CD4-positive, CD25-positive, alpha-beta regulatory T cell (primary cell): ENCODE measurements around the gene AZIN2. TPM values are rescaled to one million over a fixed set of nuclear protein-coding genes. Genes with fewer than 3 reads are reported as not detected.
A peak's percentile ranks its signal among the peaks of the same experiment; 100 is the strongest.
"Not testable (repeated sequence)": the region's sequence is repeated elsewhere in the genome, so short reads cannot be mapped to it uniquely, and the experiment has no call there.

ENCODE experiments used
- ATAC-seq, 2 donors: fragments of 150-1000 bp; cut with Tn5 transposase; one replicate each; pipeline ENCODE4 v1.10.0; 2021; ENCODE audit warnings: low read depth in 2 of 2, moderate number of reproducible peaks in 2 of 2, moderate library complexity in 1 of 2
- DNase-seq, 3 donors: peaks; one replicate each; pipeline versions ENCODE4 v3.0.0 to v3.0.0-alpha.2; 2012 to 2022; ENCODE audit warnings: mixed read lengths in 1 of 3
- H3K27ac ChIP-seq: one replicate; pipeline ENCODE4 v1.7.0; 2013; ENCODE audit warnings: mild to moderate bottlenecking, low read length; ENCODE audit not compliant: insufficient read depth, poor library complexity, severe bottlenecking
- H3K27me3 ChIP-seq: one replicate; pipeline ENCODE4 v1.7.0; 2013; ENCODE audit warnings: low read length; ENCODE audit not compliant: control insufficient read depth, insufficient read depth
- H3K36me3 ChIP-seq: one replicate; pipeline ENCODE4 v1.7.0; 2013; ENCODE audit warnings: mild to moderate bottlenecking, low read length, moderate library complexity; ENCODE audit not compliant: control insufficient read depth, insufficient read depth
- H3K4me1 ChIP-seq: 2 replicates; pipeline ENCODE4 v1.7.0; 2013; ENCODE audit warnings: mild to moderate bottlenecking, low read length; ENCODE audit not compliant: insufficient read depth, control insufficient read depth, poor library complexity, severe bottlenecking
- H3K4me3 ChIP-seq: one replicate; pipeline ENCODE4 v1.7.0; 2013; ENCODE audit warnings: low read depth, mild to moderate bottlenecking, low read length, moderate library complexity
- H3K9me3 ChIP-seq, 2 experiments: 1 replicate in 1 of 2; 2 replicates in 1 of 2; pipeline ENCODE4 v1.7.0; 2013; ENCODE audit warnings: low read length in 2 of 2, mild to moderate bottlenecking in 1 of 2, moderate library complexity in 1 of 2; ENCODE audit not compliant: control insufficient read depth in 2 of 2
- H3K27ac Mint-ChIP-seq, 3 donors: one replicate each; pipeline ENCODE4 v1.8.0; 2020 to 2022; ENCODE audit warnings: mild to moderate bottlenecking in 3 of 3, mixed read lengths in 3 of 3, moderate library complexity in 2 of 3
- H3K27me3 Mint-ChIP-seq: one replicate; pipeline ENCODE4 v1.8.0; 2022; ENCODE audit warnings: mild to moderate bottlenecking, mixed read lengths
- H3K36me3 Mint-ChIP-seq: one replicate; pipeline ENCODE4 v1.8.0; 2020; ENCODE audit warnings: mixed read lengths
- H3K4me1 Mint-ChIP-seq, 4 donors: one replicate each; pipeline ENCODE4 v1.8.0; 2020 to 2022; ENCODE audit warnings: mixed read lengths in 4 of 4, mild to moderate bottlenecking in 1 of 4
- H3K4me3 Mint-ChIP-seq, 4 donors: one replicate each; pipeline ENCODE4 v1.8.0; 2020 to 2022; ENCODE audit warnings: mild to moderate bottlenecking in 4 of 4, mixed read lengths in 4 of 4, moderate library complexity in 3 of 4
- H3K9me3 Mint-ChIP-seq, 7 donors: one replicate each; pipeline ENCODE4 v1.8.0; 2020 to 2022; ENCODE audit warnings: mixed read lengths in 7 of 7, mild to moderate bottlenecking in 3 of 7, moderate library complexity in 2 of 7
- polyA plus RNA-seq, 4 donors: library from polyadenylated mRNA; unstranded; fragments of 300-500 nt; fragmentation: Illumina TruSeq; gene quantifications; one replicate each; pipeline ENCODE4 v1.2.3, GENCODE V29; 2021
- total RNA-seq: library from RNA; stranded (reverse); gene quantifications from one replicate; pipeline ENCODE4 v1.2.3, GENCODE V29; 2022

The AZIN2 gene
- total and polyA plus RNA-seq, 5 donors from 2014 or later = 0.69 to 1.9 (median 1.3) TPM; not detected in 1

DNA sequence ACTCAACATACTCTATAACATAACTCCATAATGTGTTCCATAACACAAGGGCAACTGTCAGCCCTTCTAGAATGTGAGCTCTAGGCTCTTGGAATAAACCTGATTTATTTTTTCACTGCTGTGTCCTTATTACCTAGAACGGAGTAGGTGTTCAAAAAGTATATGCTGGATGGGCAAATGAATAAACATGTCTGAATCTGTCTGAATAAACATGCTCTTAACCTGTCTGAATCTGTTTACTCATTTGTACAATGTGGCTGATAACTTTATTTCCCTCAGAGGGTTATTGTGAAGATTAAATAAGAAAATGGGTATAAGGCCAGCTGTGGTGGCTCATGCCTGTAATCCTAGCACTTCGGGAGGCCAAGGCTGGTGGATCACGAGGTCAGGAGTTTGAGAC lies 42.3 kb downstream of the AZIN2 start:
- peaks cover 0 to 1% (median 0%) of the 10 kb centered on the region in 7 donors for H3K9me3 Mint-ChIP-seq
- Histone ChIP-seq H3K4me3 (no peak overlapping the region), H3K27me3 (no peaks in the 10 kb centered on the region), H3K36me3 (no peaks in the 10 kb centered on the region), H3K9me3 (no peaks in the 10 kb centered on the region), H3K27ac (no peak overlapping the region), H3K4me1 (peaks cover 16% of the 10 kb centered on the region)
- peaks cover 0 to 27% (median 8%) of the 10 kb centered on the region in 4 donors for H3K4me1 Mint-ChIP-seq
- H3K27me3 Mint-ChIP-seq = peaks cover 2% of the 10 kb centered on the region
- DNase-seq (no peak), ATAC-seq (no peak)
- H3K4me3 Mint-ChIP-seq = peak overlapping the region in 2 of 4 donors; percentile 26 to 61
- H3K36me3 Mint-ChIP-seq = peaks cover 7% of the 10 kb centered on the region
- peak overlapping the region in 1 of 3 donors; percentile 67 for H3K27ac Mint-ChIP-seq

DNA sequence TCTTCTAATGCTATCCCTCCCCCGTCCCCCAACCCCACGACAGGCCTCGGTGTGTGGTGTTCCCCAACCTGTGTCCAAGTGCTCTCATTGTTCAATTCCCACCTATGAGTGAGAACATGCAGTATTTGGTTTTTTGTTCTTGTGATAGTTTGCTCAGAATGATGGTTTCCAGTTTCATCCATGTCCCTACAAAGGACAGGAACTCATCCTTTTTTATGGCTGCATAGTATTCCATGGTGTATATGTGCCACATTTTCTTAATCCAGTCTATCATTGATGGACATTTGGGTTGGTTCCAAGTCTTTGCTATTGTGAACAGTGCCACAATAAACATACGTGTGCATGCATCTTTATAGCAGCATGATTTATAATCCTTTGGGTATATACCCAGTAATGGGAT lies 43.7 kb downstream of the AZIN2 start:
- not testable (repeated sequence) for H3K9me3 ChIP-seq, H3K27me3 Mint-ChIP-seq, H3K9me3 Mint-ChIP-seq, H3K36me3 ChIP-seq, DNase-seq, ATAC-seq, H3K4me3 ChIP-seq, H3K36me3 Mint-ChIP-seq, H3K27ac ChIP-seq, H3K27ac Mint-ChIP-seq, H3K27me3 ChIP-seq, H3K4me3 Mint-ChIP-seq
- peaks cover 29% of the 10 kb centered on the region for H3K4me1 ChIP-seq
- H3K4me1 Mint-ChIP-seq = peaks cover 5 to 41% (median 21%) of the 10 kb centered on the region in 4 donors

DNA sequence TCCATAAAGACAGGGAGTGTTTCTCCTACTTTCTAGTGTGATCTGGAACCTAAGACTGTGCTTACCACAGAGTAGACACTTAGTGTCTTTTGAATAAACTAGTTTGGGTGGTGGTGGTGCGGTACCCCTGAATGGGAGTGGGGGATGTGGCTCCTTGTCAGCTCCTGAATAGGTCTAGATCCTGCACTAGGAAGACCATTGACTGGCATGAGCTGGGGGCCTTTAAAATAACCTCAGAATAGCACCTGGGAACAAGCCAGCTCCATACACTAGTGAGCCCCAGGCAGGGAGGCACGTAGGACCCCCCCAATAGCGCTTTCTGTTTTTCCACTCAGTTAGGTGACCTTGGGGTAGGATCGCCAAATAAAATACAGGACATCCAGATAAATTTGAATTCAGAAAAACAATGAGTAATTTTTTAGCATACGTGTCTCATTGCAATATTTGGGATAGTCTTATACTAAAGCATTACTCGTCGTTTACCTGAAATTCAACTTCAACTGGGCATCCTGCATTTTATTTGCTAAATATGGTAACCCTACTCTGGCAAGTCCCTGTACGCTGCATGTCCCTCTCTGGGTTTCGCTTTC lies 45.6 kb downstream of the AZIN2 start:
- Mint-ChIP-seq H3K4me3 (peak overlapping the region; percentile 91 to 94 (median 92)), H3K27me3 (no peaks in the 10 kb centered on the region), H3K9me3 (peaks cover 0 to 1% (median 0%) of the 10 kb centered on the region in 7 donors), H3K27ac (peak overlapping the region; percentile 97 to 98 (median 98)), H3K36me3 (peaks cover 4% of the 10 kb centered on the region), H3K4me1 (peaks cover 5 to 57% (median 32%) of the 10 kb centered on the region in 4 donors)
- Histone ChIP-seq H3K4me1 (peaks cover 38% of the 10 kb centered on the region), H3K27me3 (no peaks in the 10 kb centered on the region), H3K27ac (peak overlapping the region; percentile 95), H3K36me3 (no peaks in the 10 kb centered on the region), H3K4me3 (peak overlapping the region; percentile 90), H3K9me3 (no peaks in the 10 kb centered on the region)
- ATAC-seq (no peak), DNase-seq (no peak)

DNA sequence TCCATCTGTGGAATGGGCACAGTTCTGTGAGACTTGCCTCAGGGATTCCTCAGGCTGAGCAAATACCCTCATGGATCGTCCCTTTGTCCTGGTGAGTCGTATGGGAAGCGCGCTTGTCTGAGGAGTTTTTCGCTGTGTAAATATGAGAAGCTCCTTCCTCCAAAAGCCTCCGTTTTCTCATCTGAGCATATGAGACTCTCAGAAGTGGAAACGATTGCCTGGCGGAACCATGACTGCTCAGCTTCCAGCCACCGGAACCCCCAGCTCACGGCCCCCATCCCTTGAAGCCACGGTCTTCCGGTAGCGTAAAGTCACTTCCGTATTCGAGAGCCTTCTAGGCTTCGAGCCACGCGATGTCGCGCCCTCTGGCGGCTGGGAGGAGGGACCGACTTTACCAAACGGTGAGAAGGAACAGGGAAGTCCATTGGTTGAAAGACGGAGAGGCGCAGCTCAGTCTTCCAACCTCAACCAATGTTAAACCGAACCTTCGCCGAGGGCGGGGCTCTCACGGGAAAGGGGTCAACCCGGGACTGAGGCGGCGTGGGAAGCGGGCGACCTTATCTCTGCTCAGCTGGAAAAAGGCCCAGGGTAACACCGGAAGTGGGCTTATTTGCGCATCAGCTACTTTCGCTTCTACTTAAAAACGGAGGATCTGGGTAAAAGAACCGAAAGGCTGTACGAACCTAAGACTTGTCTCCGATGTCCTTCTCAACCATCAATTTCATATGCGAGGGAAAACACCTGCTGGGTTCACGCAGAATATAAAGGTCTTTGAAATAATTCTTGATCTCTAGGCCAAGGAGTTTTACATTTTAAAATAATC lies 46.3 kb downstream of the AZIN2 start:
- no peaks in the 10 kb centered on the region for H3K27me3 Mint-ChIP-seq
- peaks cover 38% of the 10 kb centered on the region for H3K4me1 ChIP-seq
- H3K36me3 Mint-ChIP-seq = peaks cover 4% of the 10 kb centered on the region
- H3K36me3 ChIP-seq = no peaks in the 10 kb centered on the region
- peak; percentile 92 for ATAC-seq
- peak; percentile 97 to 100 (median 98) for DNase-seq
- peak overlapping the region; percentile 90 for H3K4me3 ChIP-seq
- H3K27ac ChIP-seq = peak overlapping the region; percentile 95
- H3K4me3 Mint-ChIP-seq = peak overlapping the region; percentile 91 to 94 (median 92)
- H3K27ac Mint-ChIP-seq = peak overlapping the region; percentile 97 to 98 (median 98)
- no peaks in the 10 kb centered on the region for H3K9me3 ChIP-seq
- H3K4me1 Mint-ChIP-seq = peaks cover 5 to 61% (median 35%) of the 10 kb centered on the region in 4 donors
- H3K9me3 Mint-ChIP-seq = peaks cover 0 to 1% (median 0%) of the 10 kb centered on the region in 7 donors
- H3K27me3 ChIP-seq = no peaks in the 10 kb centered on the region

- H3K36me3 Mint-ChIP-seq = peaks cover 10% of the 10 kb centered on the region
- no peak for DNase-seq
- H3K27me3 Mint-ChIP-seq = no peaks in the 10 kb centered on the region
- H3K9me3 Mint-ChIP-seq = peaks cover 0 to 1% (median 0%) of the 10 kb centered on the region in 7 donors
- H3K27me3 ChIP-seq = no peaks in the 10 kb centered on the region
- H3K4me1 Mint-ChIP-seq = peaks cover 5 to 66% (median 42%) of the 10 kb centered on the region in 4 donors
- peak overlapping the region; percentile 95 for H3K27ac ChIP-seq
- peak overlapping the region; percentile 90 for H3K4me3 ChIP-seq
- H3K4me1 ChIP-seq = peaks cover 38% of the 10 kb centered on the region
- peak overlapping the region; percentile 76 to 98 (median 97) for H3K27ac Mint-ChIP-seq
- H3K36me3 ChIP-seq = no peaks in the 10 kb centered on the region
- no peak for ATAC-seq
- H3K4me3 Mint-ChIP-seq = peak overlapping the region; percentile 91 to 94 (median 92)
- no peaks in the 10 kb centered on the region for H3K9me3 ChIP-seq
These were observed 47.8 kb downstream of the AZIN2 start for GRCh38 chr1:33128781-33129180.

- peaks cover 12% of the 10 kb centered on the region for H3K36me3 Mint-ChIP-seq
- peaks cover 5 to 66% (median 42%) of the 10 kb centered on the region in 4 donors for H3K4me1 Mint-ChIP-seq
- no peaks in the 10 kb centered on the region for H3K9me3 ChIP-seq
- no peak overlapping the region for H3K27ac ChIP-seq
- peaks cover 0 to 1% (median 0%) of the 10 kb centered on the region in 7 donors for H3K9me3 Mint-ChIP-seq
- H3K27me3 ChIP-seq = no peaks in the 10 kb centered on the region
- no peak overlapping the region for H3K4me3 ChIP-seq
- H3K27me3 Mint-ChIP-seq = no peaks in the 10 kb centered on the region
- DNase-seq = peak in 1 of 3 donors; percentile 34
- H3K27ac Mint-ChIP-seq = peak overlapping the region; percentile 1 to 83 (median 32)
- peak overlapping the region; percentile 9 to 51 (median 24) for H3K4me3 Mint-ChIP-seq
- no peaks in the 10 kb centered on the region for H3K36me3 ChIP-seq
- peaks cover 38% of the 10 kb centered on the region for H3K4me1 ChIP-seq
- no peak for ATAC-seq
These were observed 49.3 kb downstream of the AZIN2 start for GRCh38 chr1:33130297-33130696.

GRCh38 chr1:33131191-33131590 lies 50.2 kb downstream of the AZIN2 start:
- Histone ChIP-seq H3K27me3 (no peaks in the 10 kb centered on the region), H3K9me3 (no peaks in the 10 kb centered on the region), H3K36me3 (no peaks in the 10 kb centered on the region), H3K4me3 (no peak overlapping the region), H3K27ac (no peak overlapping the region), H3K4me1 (peaks cover 38% of the 10 kb centered on the region)
- peak overlapping the region in 1 of 4 donors; percentile 61 for H3K4me3 Mint-ChIP-seq
- peaks cover 14% of the 10 kb centered on the region for H3K36me3 Mint-ChIP-seq
- H3K27me3 Mint-ChIP-seq = no peaks in the 10 kb centered on the region
- peaks cover 5 to 62% (median 38%) of the 10 kb centered on the region in 4 donors for H3K4me1 Mint-ChIP-seq
- no peak overlapping the region for H3K27ac Mint-ChIP-seq
- DNase-seq (no peak), ATAC-seq (no peak)
- H3K9me3 Mint-ChIP-seq = peaks cover 0 to under 1% (median 0%) of the 10 kb centered on the region in 7 donors
